Panc1 (cell line): ENCODE measurements around the gene TBC1D7.

ENCODE experiments used
- POLR2AphosphoS5 ChIP-seq: IDR thresholded peaks from 2 replicates; pipeline ENCODE4 v1.6.1; 2012; ENCODE audit warnings: mild to moderate bottlenecking, low read depth, low read length, moderate library complexity
- TF ChIP-seq, protein P1 (sequence below): fragments of 450-650 bp; IDR thresholded peaks from 2 replicates; pipeline ENCODE4 v1.5.1; 2017; ENCODE audit warnings: mild to moderate bottlenecking
- TF ChIP-seq, protein P2 (sequence below), 2 experiments: IDR thresholded peaks; 2 replicates each; pipeline ENCODE4 v1.6.1; 2011 to 2012; ENCODE audit warnings: low read depth in 2 of 2, control low read depth in 1 of 2, low read length in 1 of 2, mild to moderate bottlenecking in 1 of 2, moderate library complexity in 1 of 2; ENCODE audit not compliant: insufficient read depth in 1 of 2

DNA sequence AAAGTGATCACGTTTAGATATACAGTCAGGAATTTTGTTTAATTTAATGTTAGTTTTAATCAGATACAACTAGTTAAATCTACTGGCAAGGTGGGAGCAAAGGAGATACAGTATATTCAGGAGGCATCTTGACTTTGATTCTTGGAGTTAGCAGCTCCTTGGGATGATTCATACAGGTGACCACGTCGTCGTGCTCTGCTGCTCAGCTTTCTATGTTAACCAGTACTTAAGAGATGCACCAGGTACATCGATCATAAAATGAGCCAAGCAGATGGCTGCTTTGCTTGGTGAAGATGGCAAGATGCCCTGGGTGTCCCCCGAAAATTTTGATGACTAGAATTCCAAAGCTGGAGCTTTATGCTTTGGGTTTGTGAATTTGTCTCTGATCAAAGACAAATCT lies 64.7 kb downstream of the TBC1D7 start:
- TF ChIP-seq, protein P1, sequence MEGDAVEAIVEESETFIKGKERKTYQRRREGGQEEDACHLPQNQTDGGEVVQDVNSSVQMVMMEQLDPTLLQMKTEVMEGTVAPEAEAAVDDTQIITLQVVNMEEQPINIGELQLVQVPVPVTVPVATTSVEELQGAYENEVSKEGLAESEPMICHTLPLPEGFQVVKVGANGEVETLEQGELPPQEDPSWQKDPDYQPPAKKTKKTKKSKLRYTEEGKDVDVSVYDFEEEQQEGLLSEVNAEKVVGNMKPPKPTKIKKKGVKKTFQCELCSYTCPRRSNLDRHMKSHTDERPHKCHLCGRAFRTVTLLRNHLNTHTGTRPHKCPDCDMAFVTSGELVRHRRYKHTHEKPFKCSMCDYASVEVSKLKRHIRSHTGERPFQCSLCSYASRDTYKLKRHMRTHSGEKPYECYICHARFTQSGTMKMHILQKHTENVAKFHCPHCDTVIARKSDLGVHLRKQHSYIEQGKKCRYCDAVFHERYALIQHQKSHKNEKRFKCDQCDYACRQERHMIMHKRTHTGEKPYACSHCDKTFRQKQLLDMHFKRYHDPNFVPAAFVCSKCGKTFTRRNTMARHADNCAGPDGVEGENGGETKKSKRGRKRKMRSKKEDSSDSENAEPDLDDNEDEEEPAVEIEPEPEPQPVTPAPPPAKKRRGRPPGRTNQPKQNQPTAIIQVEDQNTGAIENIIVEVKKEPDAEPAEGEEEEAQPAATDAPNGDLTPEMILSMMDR = no peak
- TF ChIP-seq POLR2AphosphoS5 = no peak
- TF ChIP-seq, protein P2, sequence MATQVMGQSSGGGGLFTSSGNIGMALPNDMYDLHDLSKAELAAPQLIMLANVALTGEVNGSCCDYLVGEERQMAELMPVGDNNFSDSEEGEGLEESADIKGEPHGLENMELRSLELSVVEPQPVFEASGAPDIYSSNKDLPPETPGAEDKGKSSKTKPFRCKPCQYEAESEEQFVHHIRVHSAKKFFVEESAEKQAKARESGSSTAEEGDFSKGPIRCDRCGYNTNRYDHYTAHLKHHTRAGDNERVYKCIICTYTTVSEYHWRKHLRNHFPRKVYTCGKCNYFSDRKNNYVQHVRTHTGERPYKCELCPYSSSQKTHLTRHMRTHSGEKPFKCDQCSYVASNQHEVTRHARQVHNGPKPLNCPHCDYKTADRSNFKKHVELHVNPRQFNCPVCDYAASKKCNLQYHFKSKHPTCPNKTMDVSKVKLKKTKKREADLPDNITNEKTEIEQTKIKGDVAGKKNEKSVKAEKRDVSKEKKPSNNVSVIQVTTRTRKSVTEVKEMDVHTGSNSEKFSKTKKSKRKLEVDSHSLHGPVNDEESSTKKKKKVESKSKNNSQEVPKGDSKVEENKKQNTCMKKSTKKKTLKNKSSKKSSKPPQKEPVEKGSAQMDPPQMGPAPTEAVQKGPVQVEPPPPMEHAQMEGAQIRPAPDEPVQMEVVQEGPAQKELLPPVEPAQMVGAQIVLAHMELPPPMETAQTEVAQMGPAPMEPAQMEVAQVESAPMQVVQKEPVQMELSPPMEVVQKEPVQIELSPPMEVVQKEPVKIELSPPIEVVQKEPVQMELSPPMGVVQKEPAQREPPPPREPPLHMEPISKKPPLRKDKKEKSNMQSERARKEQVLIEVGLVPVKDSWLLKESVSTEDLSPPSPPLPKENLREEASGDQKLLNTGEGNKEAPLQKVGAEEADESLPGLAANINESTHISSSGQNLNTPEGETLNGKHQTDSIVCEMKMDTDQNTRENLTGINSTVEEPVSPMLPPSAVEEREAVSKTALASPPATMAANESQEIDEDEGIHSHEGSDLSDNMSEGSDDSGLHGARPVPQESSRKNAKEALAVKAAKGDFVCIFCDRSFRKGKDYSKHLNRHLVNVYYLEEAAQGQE (IDR thresholded peaks at IDR 0.05; ENCODE audit: insufficient read depth in 1 of 2, low read depth in 2 of 2, low read length in 1 of 2) = no peak
